Measurements from ENCODE around the gene YTHDC1.

YTHDC1 gene

DNA sequence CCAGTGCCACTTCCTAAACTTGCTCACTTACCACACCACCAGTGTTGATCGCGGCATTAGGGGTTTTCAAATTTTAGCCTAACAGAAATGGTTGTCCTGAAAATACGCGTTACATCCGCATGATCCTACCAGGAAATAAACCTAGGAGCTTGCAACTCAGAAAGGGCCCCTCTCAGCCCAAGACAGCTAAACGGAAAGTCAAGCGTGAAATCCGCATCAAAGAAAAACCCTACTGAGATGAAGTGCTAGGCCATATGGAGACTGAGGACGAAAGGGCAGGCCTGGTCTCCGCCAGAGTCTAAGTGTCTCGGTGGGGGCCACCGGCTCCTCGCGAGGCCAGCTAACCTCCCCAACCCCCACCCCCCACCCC, 626 bp downstream of the YTHDC1 start:
- H3K27ac ChIP-seq = peak overlapping the region; percentile 96
- in situ Hi-C loops (cut with HindIII; ENCODE audit: low pct_ligation_motif_present, low sequenced_read_pairs) = no loop called here
- TF ChIP-seq, protein P1, sequence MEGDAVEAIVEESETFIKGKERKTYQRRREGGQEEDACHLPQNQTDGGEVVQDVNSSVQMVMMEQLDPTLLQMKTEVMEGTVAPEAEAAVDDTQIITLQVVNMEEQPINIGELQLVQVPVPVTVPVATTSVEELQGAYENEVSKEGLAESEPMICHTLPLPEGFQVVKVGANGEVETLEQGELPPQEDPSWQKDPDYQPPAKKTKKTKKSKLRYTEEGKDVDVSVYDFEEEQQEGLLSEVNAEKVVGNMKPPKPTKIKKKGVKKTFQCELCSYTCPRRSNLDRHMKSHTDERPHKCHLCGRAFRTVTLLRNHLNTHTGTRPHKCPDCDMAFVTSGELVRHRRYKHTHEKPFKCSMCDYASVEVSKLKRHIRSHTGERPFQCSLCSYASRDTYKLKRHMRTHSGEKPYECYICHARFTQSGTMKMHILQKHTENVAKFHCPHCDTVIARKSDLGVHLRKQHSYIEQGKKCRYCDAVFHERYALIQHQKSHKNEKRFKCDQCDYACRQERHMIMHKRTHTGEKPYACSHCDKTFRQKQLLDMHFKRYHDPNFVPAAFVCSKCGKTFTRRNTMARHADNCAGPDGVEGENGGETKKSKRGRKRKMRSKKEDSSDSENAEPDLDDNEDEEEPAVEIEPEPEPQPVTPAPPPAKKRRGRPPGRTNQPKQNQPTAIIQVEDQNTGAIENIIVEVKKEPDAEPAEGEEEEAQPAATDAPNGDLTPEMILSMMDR (IDR thresholded peaks at IDR 0.05; ENCODE audit: low read depth, low read length, missing control alignments) = no peak
- DNase-seq = peak; percentile 27
- H3K36me3 ChIP-seq (replicated peaks) = no peaks in the 10 kb centered on the region
- peak overlapping the region; percentile 93 for H3K4me3 ChIP-seq (ENCODE audit: low read depth, low read length)
- no peaks in the 10 kb centered on the region for H3K27me3 ChIP-seq (replicated peaks)

DNA sequence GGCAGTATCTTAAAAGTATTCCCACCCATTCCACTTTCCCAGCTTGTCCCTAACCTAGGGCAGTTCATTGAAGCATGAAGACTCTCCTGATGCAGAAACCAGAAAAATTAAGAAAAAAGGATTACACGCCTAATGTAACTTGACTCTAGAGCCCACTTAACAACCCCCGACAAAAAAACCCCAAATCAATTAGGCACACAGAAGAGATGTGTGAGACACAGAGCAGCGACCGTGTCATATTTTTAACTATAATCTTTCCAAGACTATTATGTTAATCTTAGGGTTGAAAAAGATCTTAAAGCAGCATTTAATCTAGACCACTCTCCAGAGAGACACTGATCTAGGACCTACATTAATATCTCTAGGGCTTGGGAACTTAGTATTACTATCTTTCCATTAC, 1.3 kb downstream of the YTHDC1 start:
- TF ChIP-seq, protein P1 (IDR thresholded peaks at IDR 0.05; ENCODE audit: low read depth, low read length, missing control alignments) = no peak
- in situ Hi-C loops (cut with HindIII; ENCODE audit: low pct_ligation_motif_present, low sequenced_read_pairs) = no loop called here
- peak overlapping the region; percentile 96 for H3K27ac ChIP-seq
- H3K27me3 ChIP-seq (replicated peaks) = no peaks in the 10 kb centered on the region
- peak overlapping the region; percentile 93 for H3K4me3 ChIP-seq (ENCODE audit: low read depth, low read length)
- no peak for DNase-seq
- H3K36me3 ChIP-seq (replicated peaks) = no peaks in the 10 kb centered on the region

DNA sequence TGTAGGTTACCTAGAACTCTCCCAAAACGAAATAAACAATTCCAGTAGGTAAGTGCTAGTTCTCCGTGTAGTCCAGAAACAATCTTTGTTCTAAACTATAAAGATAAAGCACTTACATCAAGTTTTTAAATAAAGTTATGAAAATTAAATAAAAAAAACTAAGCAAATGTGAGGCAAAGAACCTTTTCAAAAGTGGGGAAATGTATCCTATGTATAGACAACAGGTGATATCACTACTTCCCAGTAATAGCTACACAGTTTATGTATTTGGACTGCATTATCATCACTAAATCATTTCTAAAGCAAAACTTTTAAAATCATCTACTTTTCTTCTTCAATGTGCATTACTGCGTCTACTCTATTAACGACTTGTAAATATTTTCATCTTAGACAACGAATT, 2.0 kb downstream of the YTHDC1 start:
- Histone ChIP-seq H3K27me3 (replicated peaks) (no peaks in the 10 kb centered on the region), H3K36me3 (replicated peaks) (no peaks in the 10 kb centered on the region), H3K27ac (no peak overlapping the region), H3K4me3 (ENCODE audit: low read depth, low read length) (peak overlapping the region; percentile 93)
- in situ Hi-C loops (cut with HindIII; ENCODE audit: low pct_ligation_motif_present, low sequenced_read_pairs) = no loop called here
- TF ChIP-seq, protein P1 (IDR thresholded peaks at IDR 0.05; ENCODE audit: low read depth, low read length, missing control alignments) = no peak
- no peak for DNase-seq

DNA sequence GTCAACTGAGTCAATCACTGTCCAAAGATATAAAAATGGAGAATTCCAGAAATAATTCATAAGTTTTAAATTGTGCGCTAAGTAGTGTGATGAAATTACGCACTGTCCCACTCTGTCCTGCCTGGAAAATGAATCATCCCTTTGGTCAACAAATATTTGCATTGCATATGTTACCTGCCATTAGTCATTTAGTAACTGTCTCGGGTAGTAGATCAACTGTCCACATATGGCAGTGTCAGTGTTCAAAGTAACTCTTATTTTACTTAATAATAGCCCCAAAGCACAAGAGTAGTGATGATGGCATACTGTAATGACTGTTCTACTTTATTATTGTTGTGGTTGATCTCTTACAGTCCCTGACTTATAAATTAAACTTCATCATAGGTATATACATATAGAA, 3.4 kb downstream of the YTHDC1 start:
- Histone ChIP-seq H3K27ac (no peak overlapping the region), H3K4me3 (ENCODE audit: low read depth, low read length) (no peak overlapping the region), H3K27me3 (replicated peaks) (no peaks in the 10 kb centered on the region), H3K36me3 (replicated peaks) (no peaks in the 10 kb centered on the region)
- DNase-seq = no peak
- in situ Hi-C loops (cut with HindIII; ENCODE audit: low pct_ligation_motif_present, low sequenced_read_pairs) = no loop called here
- TF ChIP-seq, protein P1 (IDR thresholded peaks at IDR 0.05; ENCODE audit: low read depth, low read length, missing control alignments) = no peak

DNA sequence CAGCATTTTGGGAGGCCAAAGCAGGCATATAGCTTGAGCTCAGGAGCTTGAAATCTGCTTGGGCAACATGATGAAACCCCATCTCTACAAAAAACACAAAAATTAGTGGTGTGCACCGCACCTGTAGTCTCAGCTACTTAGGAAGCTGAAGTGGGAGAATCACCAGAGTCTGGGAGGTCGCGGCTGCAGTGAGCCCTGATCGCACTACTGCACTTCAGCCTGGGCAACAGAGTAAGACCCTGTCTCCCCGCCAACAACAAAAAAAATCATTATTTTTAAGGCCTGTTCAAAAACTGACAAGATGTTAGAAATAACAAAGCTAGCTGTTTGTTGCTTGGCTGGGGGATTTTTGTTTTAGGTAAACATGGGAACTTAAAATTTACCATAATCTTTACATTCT, 5.1 kb downstream of the YTHDC1 start:
- no peak for DNase-seq
- Histone ChIP-seq H3K27ac (no peak overlapping the region), H3K36me3 (replicated peaks) (no peaks in the 10 kb centered on the region), H3K27me3 (replicated peaks) (no peaks in the 10 kb centered on the region), H3K4me3 (ENCODE audit: low read depth, low read length) (no peak overlapping the region)
- TF ChIP-seq, protein P1 (IDR thresholded peaks at IDR 0.05; ENCODE audit: low read depth, low read length, missing control alignments) = no peak
- in situ Hi-C loops (cut with HindIII; ENCODE audit: low pct_ligation_motif_present, low sequenced_read_pairs) = no loop called here

DNA sequence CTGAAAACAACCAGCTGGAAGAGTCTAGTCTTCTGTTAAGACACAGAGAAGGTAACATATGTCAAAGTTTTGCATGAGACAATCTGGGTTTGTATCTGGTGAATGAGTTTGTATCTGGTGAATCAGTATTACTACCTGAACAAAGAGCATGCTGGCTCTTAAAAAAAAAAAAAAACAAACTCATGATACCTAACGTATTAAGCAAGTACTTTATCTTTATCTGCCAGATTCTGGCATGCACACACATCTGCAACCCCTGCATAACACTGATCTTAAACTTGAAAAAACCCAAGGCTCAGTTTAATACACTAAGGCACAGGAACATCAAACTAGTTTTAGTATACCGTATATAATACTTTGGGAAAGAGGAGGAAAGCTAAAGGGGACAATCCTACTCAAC, 5.8 kb downstream of the YTHDC1 start:
- no peak for DNase-seq
- in situ Hi-C loops (cut with HindIII; ENCODE audit: low pct_ligation_motif_present, low sequenced_read_pairs) = no loop called here
- Histone ChIP-seq H3K4me3 (ENCODE audit: low read depth, low read length) (no peak overlapping the region), H3K27ac (no peak overlapping the region), H3K27me3 (replicated peaks) (no peaks in the 10 kb centered on the region), H3K36me3 (replicated peaks) (no peaks in the 10 kb centered on the region)
- TF ChIP-seq, protein P1 (IDR thresholded peaks at IDR 0.05; ENCODE audit: low read depth, low read length, missing control alignments) = no peak

Measured in brain microvascular endothelial cell (primary cell).